IMR-90 (cell line): ENCODE data around the gene AHNAK.

Experiments
- BHLHE40 ChIP-seq: fragments of 150-350 bp; IDR thresholded peaks from 2 replicates; pipeline ENCODE4 v1.6.1; 2016; ENCODE audit warnings: mild to moderate bottlenecking, low read depth, low read length
- CEBPB ChIP-seq: IDR thresholded peaks from 2 replicates; pipeline ENCODE4 v1.6.1; 2012; ENCODE audit warnings: low read depth, low read length, improper control_type of control experiment
- CTCF ChIP-seq: conservative IDR thresholded peaks from 2 replicates; pipeline ENCODE4 v1.5.1; 2012; ENCODE audit warnings: mild to moderate bottlenecking, low read depth, low read length, improper control_type of control experiment
- POLR2A ChIP-seq: IDR thresholded peaks from 2 replicates; pipeline ENCODE4 v1.6.1; 2012; ENCODE audit warnings: mild to moderate bottlenecking, low read depth, low read length
- RAD21 ChIP-seq: IDR thresholded peaks from 2 replicates; pipeline ENCODE4 v1.6.1; 2012; ENCODE audit warnings: low read length, improper control_type of control experiment
- USF2 ChIP-seq: fragments of 150-350 bp; IDR thresholded peaks from 2 replicates; pipeline ENCODE4 v1.6.1; 2017; ENCODE audit warnings: mild to moderate bottlenecking, antibody characterized with exemption, low read length, low read depth

- TF ChIP-seq POLR2A (no peak), CTCF (no peak), CEBPB (no peak), BHLHE40 (no peak), USF2 (no peak), RAD21 (no peak)
Observed at GRCh38 chr11:62449451-62449851, 97.2 kb downstream of the AHNAK start.
